ENCODE measurements around the gene THSD7B.

GRCh38 chr2:137181370-137181769 is 416.0 kb downstream of the THSD7B start:
- TF ChIP-seq CTCF (conservative IDR thresholded peaks at IDR 0.05; ENCODE audit: low read length) (no peak), EZH2phosphoT487 (IDR thresholded peaks at IDR 0.05; ENCODE audit: borderline replicate concordance) (no peak)

Data from Loucy (cell line).